Measurements from ENCODE around the gene SLBP. TPM values are rescaled to one million over a fixed set of nuclear protein-coding genes. Genes with fewer than 3 reads are reported as not detected.

Gene SLBP
- total RNA-seq, 1 experiment from 2014 or later, result 86.1 TPM

DNA sequence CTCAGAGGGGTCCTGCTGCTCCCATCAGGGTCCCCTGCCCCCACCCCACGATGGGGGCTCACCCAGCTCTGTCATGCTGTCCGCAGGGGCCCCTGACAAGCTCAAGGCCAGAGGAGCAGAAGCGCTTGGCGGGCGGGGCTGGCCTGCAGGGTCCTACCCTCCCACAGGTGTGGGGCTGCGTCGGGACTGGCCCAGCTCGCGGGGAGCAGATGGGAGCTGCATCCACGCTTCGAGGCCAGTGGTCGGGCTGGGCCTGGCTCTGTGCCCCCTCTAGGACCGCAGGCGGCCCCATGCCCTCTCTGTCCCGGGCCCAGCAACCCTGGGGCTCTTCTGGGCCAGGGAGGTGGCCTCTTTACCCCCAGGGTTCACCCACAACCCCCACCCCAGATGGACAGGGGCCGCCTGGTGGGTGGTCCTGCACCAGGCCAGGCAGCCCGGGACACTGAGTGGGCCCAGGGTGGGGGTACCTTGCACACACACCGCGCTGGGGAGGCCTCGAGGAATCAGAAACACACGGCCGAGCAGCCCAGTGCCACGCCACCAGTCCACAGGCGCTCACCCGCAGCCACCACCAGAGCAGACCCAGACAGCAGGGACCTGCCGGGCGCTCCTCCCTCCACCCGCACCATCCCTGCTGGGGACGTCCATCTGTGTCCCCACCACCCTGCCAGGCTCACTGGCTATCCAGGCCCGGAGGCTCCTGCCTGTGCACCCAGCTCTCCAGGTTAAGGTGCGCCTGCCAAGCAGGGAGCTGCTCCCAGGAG, 39.2 kb upstream of the SLBP start:
- in situ Hi-C loops (cut with HindIII; ENCODE audit: low pct_unique_long_range_greater_than_20kb, low sequenced_read_pairs), result no loop called here
- DNase-seq (ENCODE audit: low read depth, low spot score), result no peak

DNA sequence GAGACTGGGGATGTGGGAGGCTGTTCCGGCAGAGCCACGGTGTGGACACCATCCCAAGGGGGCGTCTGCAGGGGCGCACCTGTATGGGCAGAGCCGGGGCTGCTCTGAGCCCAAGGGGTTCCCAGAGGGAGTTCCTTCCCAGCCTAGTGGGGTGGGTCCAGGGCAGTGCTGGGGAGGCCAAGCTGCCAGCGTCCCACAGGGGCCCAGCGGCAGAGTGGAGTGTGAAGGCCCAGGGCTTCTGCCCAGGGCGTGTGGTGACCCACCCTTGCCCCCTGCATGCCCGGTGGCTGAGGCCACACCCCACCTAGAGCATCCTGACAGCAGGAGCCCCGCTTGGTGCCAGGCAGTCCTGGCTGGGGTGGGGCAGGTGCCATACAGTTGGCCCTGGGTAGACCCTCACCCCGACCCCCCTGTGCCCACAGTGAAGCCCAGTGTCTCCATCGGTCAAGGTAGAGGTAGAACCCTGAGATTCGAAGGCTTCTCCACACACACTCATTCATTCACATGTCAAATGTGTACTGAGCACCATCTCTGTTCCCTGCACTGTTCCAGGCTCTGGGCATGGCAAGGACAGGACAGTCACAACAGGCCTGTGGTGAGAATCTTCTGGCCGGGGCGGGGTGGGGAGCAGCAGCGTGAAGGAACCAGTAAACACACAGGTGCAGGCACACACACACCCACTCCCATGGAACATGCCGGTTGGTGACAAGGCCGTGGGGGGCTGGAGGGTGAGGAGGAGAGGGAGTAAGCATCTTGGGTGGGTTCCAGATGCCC, 38.4 kb upstream of the SLBP start:
- no peak for DNase-seq (ENCODE audit: low read depth, low spot score)
- in situ Hi-C loops (cut with HindIII; ENCODE audit: low pct_unique_long_range_greater_than_20kb, low sequenced_read_pairs), result no loop called here

DNA sequence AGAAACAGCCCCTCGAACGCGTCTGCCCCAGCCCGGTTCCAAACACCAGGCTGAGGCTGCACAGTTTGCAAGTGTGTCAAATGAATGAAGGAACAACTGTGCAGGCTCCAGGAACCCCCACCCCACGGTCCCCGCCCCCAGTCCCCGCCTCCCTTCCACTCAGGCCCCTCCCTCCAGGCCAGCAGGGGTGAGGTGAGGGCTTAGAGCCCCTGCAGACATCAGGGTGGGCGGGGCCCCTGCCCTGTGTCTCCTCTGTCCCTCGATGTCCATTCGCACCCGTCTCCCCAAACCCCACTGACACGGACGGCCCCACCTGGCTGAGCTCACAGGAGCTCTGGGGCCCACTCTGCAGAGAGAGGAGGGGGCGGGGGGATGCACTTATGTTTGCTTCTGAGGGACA, 37.7 kb upstream of the SLBP start:
- in situ Hi-C loops (cut with HindIII; ENCODE audit: low pct_unique_long_range_greater_than_20kb, low sequenced_read_pairs), result no loop called here

GRCh38 chr4:1749370-1749769, 37.3 kb upstream of the SLBP start:
- in situ Hi-C loops (cut with HindIII; ENCODE audit: low pct_unique_long_range_greater_than_20kb, low sequenced_read_pairs), result no loop called here
- DNase-seq (ENCODE audit: low read depth, low spot score), result no peak

More for the DNA sequence above, 37.7 kb upstream of the SLBP start:
- no peak for DNase-seq (ENCODE audit: low read depth, low spot score)

GRCh38 chr4:1748465-1748995, 36.4 kb upstream of the SLBP start:
- in situ Hi-C loops (cut with HindIII; ENCODE audit: low pct_unique_long_range_greater_than_20kb, low sequenced_read_pairs), result no loop called here

DNA sequence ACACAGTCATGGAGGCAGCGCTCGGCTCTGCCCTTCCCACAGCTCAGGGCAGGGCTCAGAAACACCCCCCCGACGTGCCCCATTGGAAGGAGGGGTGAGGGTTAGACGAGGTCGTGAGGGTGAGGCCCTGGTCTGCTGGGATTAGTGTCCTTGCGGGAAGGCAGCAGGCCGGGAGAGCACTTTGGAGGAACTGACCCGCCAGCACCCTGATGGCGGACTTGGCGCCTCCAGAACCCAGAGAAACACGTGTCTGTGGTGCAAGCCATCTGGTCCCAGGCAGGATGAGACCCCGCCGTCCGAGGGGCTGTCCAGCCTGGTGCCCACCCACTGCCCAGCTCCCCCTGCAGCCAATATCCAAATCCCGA, 35.5 kb upstream of the SLBP start:
- in situ Hi-C loops (cut with HindIII; ENCODE audit: low pct_unique_long_range_greater_than_20kb, low sequenced_read_pairs), result no loop called here
- no peak for DNase-seq (ENCODE audit: low read depth, low spot score)

More at GRCh38 chr4:1748465-1748995, 36.4 kb upstream of the SLBP start:
- DNase-seq (ENCODE audit: low read depth, low spot score), result peak; percentile 65

DNA sequence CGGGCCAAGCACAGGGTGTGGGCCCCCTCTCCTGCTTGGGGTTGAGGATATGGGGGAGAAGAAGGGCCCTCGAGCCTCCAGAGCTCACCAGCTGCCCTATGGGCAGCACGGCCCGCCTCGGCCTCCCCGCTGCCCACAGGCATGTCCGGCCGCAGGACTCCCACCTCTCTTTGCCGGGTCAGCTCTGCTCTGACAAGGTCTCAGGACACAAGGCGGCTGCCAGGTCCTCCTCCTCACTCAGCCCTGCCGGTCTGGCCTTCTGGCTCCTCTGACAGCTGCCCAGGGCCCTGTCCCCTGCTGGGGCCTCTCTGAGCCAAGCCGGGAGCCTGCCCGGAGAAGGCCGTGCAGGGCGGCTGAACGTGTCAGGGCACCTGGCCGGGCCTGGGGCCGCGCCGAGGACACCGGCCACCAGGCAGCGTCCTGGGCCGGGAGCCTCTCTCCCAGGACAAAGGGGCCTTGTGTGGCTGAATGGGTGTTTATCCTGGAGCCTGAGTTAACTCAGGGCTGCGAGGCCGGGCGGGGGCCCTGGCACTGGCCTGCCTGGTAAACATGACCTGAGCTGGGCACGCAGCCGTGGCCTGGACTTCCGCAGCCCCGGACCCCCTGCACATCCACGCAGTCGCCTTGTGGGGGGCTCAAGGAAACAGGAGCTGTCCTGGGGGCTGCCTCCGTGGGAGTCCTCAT, 34.9 kb upstream of the SLBP start:
- in situ Hi-C loops (cut with HindIII; ENCODE audit: low pct_unique_long_range_greater_than_20kb, low sequenced_read_pairs), result no loop called here
- peak; percentile 60 for DNase-seq (ENCODE audit: low read depth, low spot score)

GRCh38 chr4:1746265-1746691, 34.2 kb upstream of the SLBP start:
- DNase-seq (ENCODE audit: low read depth, low spot score), result peak; percentile 77
- in situ Hi-C loops (cut with HindIII; ENCODE audit: low pct_unique_long_range_greater_than_20kb, low sequenced_read_pairs), result no loop called here

DNA sequence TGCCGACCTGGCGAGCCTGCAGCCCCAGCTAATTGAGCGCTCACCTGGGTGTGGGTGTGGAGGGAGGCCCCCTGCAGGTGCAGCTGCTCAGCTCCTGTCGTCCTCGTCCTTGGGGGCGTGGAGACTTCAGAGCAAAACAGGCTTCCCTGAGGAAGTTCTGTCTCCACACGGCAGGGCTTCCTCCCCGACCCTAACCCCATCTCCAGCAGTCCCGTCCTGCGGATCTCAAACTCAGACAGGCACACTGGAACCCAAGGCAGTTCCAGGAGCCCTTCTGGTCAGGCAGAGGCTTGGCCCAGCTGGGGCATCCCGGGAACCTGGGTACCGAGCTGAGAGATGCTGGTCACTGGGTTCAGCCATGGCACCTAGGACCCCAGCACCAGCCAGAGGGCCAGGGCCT, 33.6 kb upstream of the SLBP start:
- no peak for DNase-seq (ENCODE audit: low read depth, low spot score)
- in situ Hi-C loops (cut with HindIII; ENCODE audit: low pct_unique_long_range_greater_than_20kb, low sequenced_read_pairs), result no loop called here

GRCh38 chr4:1745165-1745564, 33.0 kb upstream of the SLBP start:
- in situ Hi-C loops (cut with HindIII; ENCODE audit: low pct_unique_long_range_greater_than_20kb, low sequenced_read_pairs), result no loop called here
- DNase-seq (ENCODE audit: low read depth, low spot score), result no peak

GRCh38 chr4:1744552-1744951, 32.4 kb upstream of the SLBP start:
- in situ Hi-C loops (cut with HindIII; ENCODE audit: low pct_unique_long_range_greater_than_20kb, low sequenced_read_pairs), result no loop called here
- DNase-seq (ENCODE audit: low read depth, low spot score), result no peak

DNA sequence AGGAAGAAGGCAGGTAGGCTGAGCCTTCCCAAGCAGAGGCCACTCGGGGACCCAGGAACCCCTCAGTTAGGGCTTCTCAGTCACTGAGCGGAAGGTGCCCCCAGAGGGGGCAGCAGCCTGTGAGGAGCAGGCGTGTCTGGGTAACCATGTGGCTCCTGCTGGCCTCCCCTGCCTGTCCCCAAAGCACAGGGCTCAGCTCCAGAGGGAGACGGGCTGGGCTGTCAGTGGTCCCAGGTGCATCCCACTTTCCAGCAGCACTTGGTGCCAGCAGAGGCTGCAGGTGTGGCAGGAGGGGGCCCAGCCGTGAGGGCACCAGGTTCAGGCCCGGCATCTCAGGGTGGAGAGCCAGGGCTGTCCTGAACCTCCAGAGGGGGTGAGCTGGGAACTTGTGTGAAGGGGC, 31.9 kb upstream of the SLBP start:
- DNase-seq (ENCODE audit: low read depth, low spot score), result no peak
- in situ Hi-C loops (cut with HindIII; ENCODE audit: low pct_unique_long_range_greater_than_20kb, low sequenced_read_pairs), result no loop called here

DNA sequence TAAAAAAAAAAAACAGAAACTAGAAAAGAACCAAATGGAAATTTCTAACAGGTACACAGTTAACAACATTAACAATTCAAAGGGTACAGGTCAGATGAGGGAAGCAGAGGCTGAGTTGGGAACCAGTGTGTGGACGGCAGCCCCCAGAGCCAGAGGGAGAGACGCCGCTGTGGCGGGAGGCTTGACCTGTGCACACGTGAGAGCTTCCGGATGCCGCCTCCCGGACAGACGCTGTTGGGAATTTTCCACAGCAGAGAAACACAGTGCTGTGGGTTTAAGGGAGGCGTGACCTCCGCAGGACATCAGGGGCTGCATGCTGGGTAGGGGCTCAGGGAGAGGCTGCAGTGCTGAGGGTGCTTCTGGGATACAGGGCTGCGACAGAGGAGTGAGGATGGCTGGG, 31.4 kb upstream of the SLBP start:
- in situ Hi-C loops (cut with HindIII; ENCODE audit: low pct_unique_long_range_greater_than_20kb, low sequenced_read_pairs), result no loop called here

GRCh38 chr4:1741208-1741607, 29.1 kb upstream of the SLBP start:
- in situ Hi-C loops (cut with HindIII; ENCODE audit: low pct_unique_long_range_greater_than_20kb, low sequenced_read_pairs), result no loop called here
- DNase-seq (ENCODE audit: low read depth, low spot score), result no peak

More for the DNA sequence above, 31.4 kb upstream of the SLBP start:
- no peak for DNase-seq (ENCODE audit: low read depth, low spot score)

DNA sequence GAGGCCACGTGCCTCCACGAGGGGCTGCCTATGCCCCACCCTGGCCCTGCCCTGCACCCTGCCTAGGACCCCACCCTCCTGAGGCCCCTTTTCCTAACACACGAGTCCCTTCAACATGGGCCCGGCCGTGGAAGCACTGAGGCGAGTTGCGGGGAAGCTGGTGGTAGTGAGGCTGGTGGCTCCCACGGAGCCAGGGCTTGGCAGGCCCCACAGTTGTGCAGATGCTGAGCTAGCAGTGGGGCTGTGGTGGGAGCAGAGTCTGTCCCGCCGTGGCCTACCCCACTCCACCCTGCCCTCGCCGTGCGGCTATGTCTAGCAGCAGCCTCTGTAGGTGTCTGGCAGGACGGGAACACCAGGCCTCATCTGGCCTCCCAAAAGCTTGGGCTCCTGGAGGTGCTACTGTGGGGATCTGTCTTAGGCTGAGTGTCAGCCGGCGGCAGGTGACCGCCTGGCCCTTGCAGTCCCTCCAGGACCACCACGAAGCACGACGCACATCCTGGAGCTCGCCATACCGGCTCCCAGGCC, 28.0 kb upstream of the SLBP start:
- no peak for DNase-seq (ENCODE audit: low read depth, low spot score)
- in situ Hi-C loops (cut with HindIII; ENCODE audit: low pct_unique_long_range_greater_than_20kb, low sequenced_read_pairs), result no loop called here

- no peak for DNase-seq (ENCODE audit: low read depth, low spot score)
- in situ Hi-C loops (cut with HindIII; ENCODE audit: low pct_unique_long_range_greater_than_20kb, low sequenced_read_pairs), result no loop called here
Observed at GRCh38 chr4:1739358-1739757, 27.2 kb upstream of the SLBP start.

DNA sequence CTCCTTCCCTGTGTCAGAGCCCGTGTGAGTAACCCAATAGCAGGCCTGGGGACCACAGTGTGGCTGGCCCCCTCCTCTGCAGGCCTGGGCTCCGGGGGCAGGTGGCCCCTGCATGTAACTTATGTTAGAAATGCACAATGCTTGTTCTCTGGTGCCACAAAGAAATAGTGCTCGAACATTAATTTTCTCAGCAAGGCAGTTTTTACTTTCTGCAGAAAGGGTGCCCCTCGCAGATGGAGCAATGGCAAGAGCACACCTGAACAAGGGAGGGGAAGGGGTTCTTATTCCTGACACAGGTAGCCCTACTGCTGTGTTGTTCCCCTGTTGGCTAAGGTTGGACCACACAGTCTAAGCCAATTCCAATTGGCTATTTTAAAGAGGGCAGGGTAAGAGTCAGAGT, 26.3 kb upstream of the SLBP start:
- no peak for DNase-seq (ENCODE audit: low read depth, low spot score)
- in situ Hi-C loops (cut with HindIII; ENCODE audit: low pct_unique_long_range_greater_than_20kb, low sequenced_read_pairs), result no loop called here

- in situ Hi-C loops (cut with HindIII; ENCODE audit: low pct_unique_long_range_greater_than_20kb, low sequenced_read_pairs), result no loop called here
- DNase-seq (ENCODE audit: low read depth, low spot score), result no peak
Observed at GRCh38 chr4:1737666-1738065, 25.5 kb upstream of the SLBP start.
